ENCODE measurements around the gene TMEM229B. TPM values are rescaled to one million over a fixed set of nuclear protein-coding genes. Genes with fewer than 3 reads are reported as not detected.

The TMEM229B gene
- polyA plus RNA-seq, 1 donor from 2014 or later = 4.2 TPM

DNA sequence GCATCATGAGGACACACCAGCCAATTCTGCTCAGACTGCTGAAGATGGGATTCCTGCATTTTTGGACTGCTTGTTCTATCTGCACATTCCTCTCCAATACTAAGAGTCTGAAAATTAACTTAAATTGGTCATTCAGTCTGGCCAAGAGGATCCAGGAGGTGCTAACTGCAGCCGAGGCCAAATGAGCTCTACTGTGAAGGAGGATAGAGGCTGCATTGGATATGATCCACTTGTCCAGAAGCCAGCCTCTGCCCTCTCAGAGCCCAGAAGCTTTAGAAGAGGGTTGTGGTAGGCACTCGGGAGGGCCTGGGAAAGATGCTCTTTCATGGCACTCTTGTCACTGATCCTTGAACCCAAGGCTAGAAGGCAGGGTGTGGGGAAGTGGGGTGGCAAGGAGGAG lies 39.4 kb downstream of the TMEM229B start:
- no peak overlapping the region for H3K27ac ChIP-seq (ENCODE audit: low read length)
- no peaks in the 10 kb centered on the region for H3K36me3 ChIP-seq (ENCODE audit: insufficient read depth, low read length)
- no peak overlapping the region for H3K4me2 ChIP-seq (ENCODE audit: low read length)
- H3K9me2 ChIP-seq (ENCODE audit: insufficient read depth, low read length) = no peaks in the 10 kb centered on the region
- no peaks in the 10 kb centered on the region for H3K79me2 ChIP-seq (replicated peaks; ENCODE audit: insufficient read depth, low read length)
- H3K9ac ChIP-seq (ENCODE audit: low read length) = no peak overlapping the region
- H3F3A ChIP-seq (ENCODE audit: insufficient read depth, low read length, poor library complexity, severe bottlenecking) = no peaks in the 10 kb centered on the region
- H3K27me3 ChIP-seq (ENCODE audit: insufficient read depth, low read depth, low read length) = no peaks in the 10 kb centered on the region
- H3K4me3 ChIP-seq (ENCODE audit: low read length) = no peak overlapping the region
- no peak overlapping the region for H2AFZ ChIP-seq (ENCODE audit: low read depth, low read length)
- H3K9me3 ChIP-seq (ENCODE audit: low read length) = no peaks in the 10 kb centered on the region
- no peaks in the 10 kb centered on the region for H4K20me1 ChIP-seq (ENCODE audit: insufficient read depth)
- TF ChIP-seq POLR2AphosphoS5 (IDR thresholded peaks at IDR 0.05) = no peak
- TF ChIP-seq TAF1 (IDR thresholded peaks at IDR 0.05; ENCODE audit: low read depth) = no peak
- TF ChIP-seq RAD21 (conservative IDR thresholded peaks at IDR 0.05) = no peak
- TF ChIP-seq, protein P1, sequence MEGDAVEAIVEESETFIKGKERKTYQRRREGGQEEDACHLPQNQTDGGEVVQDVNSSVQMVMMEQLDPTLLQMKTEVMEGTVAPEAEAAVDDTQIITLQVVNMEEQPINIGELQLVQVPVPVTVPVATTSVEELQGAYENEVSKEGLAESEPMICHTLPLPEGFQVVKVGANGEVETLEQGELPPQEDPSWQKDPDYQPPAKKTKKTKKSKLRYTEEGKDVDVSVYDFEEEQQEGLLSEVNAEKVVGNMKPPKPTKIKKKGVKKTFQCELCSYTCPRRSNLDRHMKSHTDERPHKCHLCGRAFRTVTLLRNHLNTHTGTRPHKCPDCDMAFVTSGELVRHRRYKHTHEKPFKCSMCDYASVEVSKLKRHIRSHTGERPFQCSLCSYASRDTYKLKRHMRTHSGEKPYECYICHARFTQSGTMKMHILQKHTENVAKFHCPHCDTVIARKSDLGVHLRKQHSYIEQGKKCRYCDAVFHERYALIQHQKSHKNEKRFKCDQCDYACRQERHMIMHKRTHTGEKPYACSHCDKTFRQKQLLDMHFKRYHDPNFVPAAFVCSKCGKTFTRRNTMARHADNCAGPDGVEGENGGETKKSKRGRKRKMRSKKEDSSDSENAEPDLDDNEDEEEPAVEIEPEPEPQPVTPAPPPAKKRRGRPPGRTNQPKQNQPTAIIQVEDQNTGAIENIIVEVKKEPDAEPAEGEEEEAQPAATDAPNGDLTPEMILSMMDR (IDR thresholded peaks at IDR 0.05; ENCODE audit: poor library complexity, severe bottlenecking) = no peak
- TF ChIP-seq, protein P2, sequence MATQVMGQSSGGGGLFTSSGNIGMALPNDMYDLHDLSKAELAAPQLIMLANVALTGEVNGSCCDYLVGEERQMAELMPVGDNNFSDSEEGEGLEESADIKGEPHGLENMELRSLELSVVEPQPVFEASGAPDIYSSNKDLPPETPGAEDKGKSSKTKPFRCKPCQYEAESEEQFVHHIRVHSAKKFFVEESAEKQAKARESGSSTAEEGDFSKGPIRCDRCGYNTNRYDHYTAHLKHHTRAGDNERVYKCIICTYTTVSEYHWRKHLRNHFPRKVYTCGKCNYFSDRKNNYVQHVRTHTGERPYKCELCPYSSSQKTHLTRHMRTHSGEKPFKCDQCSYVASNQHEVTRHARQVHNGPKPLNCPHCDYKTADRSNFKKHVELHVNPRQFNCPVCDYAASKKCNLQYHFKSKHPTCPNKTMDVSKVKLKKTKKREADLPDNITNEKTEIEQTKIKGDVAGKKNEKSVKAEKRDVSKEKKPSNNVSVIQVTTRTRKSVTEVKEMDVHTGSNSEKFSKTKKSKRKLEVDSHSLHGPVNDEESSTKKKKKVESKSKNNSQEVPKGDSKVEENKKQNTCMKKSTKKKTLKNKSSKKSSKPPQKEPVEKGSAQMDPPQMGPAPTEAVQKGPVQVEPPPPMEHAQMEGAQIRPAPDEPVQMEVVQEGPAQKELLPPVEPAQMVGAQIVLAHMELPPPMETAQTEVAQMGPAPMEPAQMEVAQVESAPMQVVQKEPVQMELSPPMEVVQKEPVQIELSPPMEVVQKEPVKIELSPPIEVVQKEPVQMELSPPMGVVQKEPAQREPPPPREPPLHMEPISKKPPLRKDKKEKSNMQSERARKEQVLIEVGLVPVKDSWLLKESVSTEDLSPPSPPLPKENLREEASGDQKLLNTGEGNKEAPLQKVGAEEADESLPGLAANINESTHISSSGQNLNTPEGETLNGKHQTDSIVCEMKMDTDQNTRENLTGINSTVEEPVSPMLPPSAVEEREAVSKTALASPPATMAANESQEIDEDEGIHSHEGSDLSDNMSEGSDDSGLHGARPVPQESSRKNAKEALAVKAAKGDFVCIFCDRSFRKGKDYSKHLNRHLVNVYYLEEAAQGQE (IDR thresholded peaks at IDR 0.05; ENCODE audit: borderline replicate concordance) = no peak
- no peak for TF ChIP-seq EP300 (conservative IDR thresholded peaks at IDR 0.05; ENCODE audit: poor library complexity, severe bottlenecking)
- no peak for TF ChIP-seq EZH2 (IDR thresholded peaks at IDR 0.05; ENCODE audit: borderline replicate concordance, insufficient read depth, low read length, poor library complexity, severe bottlenecking)

DNA sequence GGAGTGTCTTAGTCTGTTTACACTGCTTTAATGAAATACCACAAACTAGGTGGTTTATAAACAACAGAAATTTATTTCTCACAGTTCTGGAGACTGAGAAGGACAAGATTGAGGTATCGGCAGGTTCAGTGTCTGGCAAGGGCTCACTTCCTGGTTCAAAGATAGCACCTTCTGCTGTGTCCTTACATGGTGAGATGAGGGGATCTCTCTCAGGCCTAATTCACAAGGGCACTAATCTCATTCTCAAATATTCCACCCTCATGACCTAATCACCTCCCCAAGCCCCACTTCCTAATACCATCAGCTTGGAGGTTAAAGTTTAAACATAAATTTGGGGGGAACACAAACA lies 41.5 kb downstream of the TMEM229B start:
- Histone ChIP-seq H3F3A (ENCODE audit: insufficient read depth, low read length, poor library complexity, severe bottlenecking) (no peaks in the 10 kb centered on the region), H3K27ac (ENCODE audit: low read length) (no peak overlapping the region), H3K79me2 (replicated peaks; ENCODE audit: insufficient read depth, low read length) (no peaks in the 10 kb centered on the region), H2AFZ (ENCODE audit: low read depth, low read length) (no peak overlapping the region), H4K20me1 (ENCODE audit: insufficient read depth) (no peaks in the 10 kb centered on the region), H3K36me3 (ENCODE audit: insufficient read depth, low read length) (no peaks in the 10 kb centered on the region), H3K27me3 (ENCODE audit: insufficient read depth, low read depth, low read length) (no peaks in the 10 kb centered on the region), H3K4me2 (ENCODE audit: low read length) (no peak overlapping the region), H3K9me2 (ENCODE audit: insufficient read depth, low read length) (no peaks in the 10 kb centered on the region), H3K9ac (ENCODE audit: low read length) (no peak overlapping the region), H3K4me3 (ENCODE audit: low read length) (no peak overlapping the region), H3K9me3 (ENCODE audit: low read length) (no peaks in the 10 kb centered on the region)
- no peak for TF ChIP-seq SMC3 (conservative IDR thresholded peaks at IDR 0.05; ENCODE audit: poor library complexity)
- TF ChIP-seq, protein P1 (IDR thresholded peaks at IDR 0.05; ENCODE audit: poor library complexity, severe bottlenecking) = no peak
- TF ChIP-seq MXI1 (conservative IDR thresholded peaks at IDR 0.05; ENCODE audit: poor library complexity, severe bottlenecking) = no peak
- TF ChIP-seq EZH2 (IDR thresholded peaks at IDR 0.05; ENCODE audit: borderline replicate concordance, insufficient read depth, low read length, poor library complexity, severe bottlenecking) = no peak

Measured in neural cell (in vitro differentiated cells).